NOMO-1 treated with dmso at 0.1 percent for 144 hours (cell line): Measurements from ENCODE around the gene PTGDR2.

Experiments
- DNase-seq: peaks from one replicate; lab custom pipeline; 2025; ENCODE audit not compliant: unreplicated experiment; lab: John Stamatoyannopoulos, UW

PTGDR2 gene

GRCh38 chr11:60855726-60856633 is at the start of gene PTGDR2:
Gene PTGDR2 (minus strand): TSS chr11:60855950. CDS start chr11:60853722, 2,228 bp downstream.
- no peak for DNase-seq

DNA sequence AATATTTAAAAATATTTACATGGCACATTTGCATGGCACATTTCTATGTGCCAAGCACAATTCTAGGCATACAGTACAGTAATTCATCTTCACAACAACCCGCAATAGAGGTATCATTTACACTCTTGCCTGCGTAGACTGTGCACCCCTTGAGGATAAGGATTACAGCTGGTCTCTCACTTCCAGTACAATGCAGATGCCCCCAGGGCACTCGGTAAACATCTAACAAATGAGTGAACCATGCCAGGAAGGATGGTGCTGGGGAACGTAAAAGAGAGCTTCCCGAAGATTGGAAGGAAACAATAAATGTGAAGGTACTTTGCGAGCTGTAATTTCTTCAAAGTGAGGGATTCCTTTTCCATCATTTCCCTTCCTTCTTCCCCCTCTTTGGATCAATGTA is 49.3 kb upstream of the PTGDR2 start:
- DNase-seq: no peak

DNA sequence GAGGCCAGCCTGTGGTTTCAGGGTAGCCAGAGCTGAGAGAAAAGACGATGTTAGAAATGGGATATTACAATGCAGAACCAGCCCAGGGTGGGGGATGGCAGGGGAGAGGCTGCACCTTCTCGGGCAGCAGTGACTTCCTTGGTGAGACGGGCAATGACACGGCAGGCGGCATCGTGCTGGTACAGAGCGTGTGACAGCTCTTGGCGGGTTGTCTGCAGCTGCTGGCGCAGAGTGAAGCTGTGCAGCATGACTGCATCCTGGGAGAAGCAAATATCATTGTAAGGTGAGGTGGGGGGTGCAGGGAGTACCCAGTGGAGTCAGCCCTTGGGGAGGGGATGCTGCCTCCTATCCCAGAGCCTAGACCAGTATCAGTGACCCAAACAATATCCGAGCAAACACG is 46.9 kb upstream of the PTGDR2 start:
- DNase-seq: no peak

DNA sequence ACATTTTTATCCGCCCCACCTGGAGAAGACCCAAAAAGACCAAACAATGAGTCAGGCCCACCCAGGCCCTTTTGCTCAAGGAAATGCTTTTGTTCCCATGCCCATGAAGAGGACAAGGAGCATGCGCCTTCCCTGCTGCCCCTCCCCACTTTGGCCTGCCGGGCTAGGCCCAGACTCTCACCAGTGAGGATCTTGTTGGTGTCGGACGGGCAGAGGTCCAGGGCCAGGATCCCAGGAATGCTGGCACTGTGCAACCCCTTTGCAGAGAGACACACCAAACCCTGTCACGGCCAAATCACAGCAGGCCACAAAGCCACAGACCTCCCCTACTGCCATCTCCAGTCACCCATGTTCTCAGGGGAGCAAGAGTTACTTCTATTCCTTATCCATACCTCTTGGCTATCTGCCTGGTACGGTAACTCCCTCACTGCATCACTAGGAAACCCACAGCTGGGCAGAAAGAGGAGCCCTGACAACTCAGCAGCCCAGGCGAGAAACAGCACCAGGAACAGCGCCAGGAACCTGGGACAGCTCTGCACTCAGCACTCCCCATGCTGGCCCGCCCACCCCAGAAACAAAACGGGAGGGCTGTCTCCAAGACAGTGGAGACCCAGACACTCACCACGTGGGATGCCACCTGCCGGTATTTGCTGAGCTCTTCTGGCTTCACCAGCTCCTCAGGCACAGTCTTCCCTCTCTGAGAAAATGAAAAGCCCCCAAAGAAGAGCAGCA is 45.1 kb upstream of the PTGDR2 start:
- no peak for DNase-seq

- DNase-seq: no peak
These were observed 44.2 kb upstream of the PTGDR2 start for GRCh38 chr11:60899977-60900376.

DNA sequence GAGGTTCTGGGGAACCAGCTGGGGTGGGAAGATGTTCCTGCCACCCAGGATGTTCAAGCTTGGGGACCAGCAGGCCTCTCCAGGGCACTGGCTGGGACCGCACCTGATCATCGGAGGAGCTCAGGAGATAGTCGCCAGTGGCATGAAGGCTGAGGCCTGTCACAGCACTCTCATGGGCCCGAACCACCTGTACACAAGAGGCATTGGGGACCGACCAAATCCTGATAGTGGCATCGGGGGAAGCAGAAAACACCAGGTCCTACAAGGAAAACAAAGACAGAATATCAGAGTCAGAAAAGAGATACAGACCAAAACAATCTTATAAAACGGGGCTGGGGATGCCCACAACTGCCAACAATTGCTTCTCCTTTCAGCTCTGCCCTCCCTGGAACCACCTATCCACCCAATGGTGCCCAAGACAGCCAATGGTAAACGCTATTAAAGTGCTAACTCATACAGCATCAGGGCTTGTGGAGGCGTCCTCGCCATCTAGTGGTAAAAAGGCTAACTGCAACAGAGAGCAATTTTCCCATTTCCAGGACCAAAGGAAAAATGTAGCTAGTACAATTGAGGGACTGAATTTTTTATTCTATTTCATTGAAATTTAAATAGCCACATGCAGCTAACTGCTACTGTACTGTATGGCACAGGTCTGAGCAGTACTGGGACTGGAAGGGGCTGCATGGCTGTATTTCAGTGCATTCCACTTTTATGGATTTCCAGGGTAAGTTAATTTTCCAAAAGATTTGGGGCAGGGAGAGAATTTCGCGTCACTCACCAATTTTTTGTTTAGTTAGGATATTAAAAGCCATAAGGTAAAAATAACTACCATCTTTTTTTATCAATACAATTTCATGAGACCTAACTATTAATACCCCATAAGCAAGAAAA is 43.5 kb upstream of the PTGDR2 start:
- no peak for DNase-seq

GRCh38 chr11:60897496-60897895 is 41.7 kb upstream of the PTGDR2 start:
- DNase-seq: no peak

- no peak for DNase-seq
These were observed 39.9 kb upstream of the PTGDR2 start for GRCh38 chr11:60895687-60896086.

DNA sequence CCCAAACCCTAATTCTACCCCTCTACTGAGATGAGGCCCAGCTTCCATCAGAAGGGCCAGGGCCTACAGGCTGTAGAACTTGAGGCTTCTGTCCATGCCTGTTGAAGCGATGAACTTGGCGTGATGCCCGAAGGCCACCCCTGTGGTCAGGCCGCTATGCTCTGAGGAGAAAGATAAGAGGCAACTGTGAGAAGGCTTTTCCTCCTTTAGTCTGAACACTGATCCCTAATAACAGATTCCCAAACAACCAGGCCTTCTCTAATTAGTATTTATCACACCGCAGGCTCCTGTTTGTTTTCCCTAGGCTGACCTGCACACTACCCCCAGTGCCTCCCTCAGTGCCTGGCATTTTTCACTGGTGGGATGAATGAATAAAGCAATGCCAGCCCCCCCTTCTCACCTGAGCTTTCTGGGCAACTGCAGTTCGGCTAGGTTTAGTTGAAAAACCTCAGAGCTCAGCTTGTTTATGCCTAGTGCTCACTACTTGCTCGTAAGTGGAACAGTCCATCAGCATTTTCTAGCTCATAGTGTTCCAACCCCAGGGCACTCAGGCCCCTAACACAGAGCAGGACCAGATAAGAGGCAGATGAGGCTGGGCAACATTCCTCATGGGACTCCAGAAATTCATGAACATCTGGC is 35.5 kb upstream of the PTGDR2 start:
- DNase-seq: no peak

DNA sequence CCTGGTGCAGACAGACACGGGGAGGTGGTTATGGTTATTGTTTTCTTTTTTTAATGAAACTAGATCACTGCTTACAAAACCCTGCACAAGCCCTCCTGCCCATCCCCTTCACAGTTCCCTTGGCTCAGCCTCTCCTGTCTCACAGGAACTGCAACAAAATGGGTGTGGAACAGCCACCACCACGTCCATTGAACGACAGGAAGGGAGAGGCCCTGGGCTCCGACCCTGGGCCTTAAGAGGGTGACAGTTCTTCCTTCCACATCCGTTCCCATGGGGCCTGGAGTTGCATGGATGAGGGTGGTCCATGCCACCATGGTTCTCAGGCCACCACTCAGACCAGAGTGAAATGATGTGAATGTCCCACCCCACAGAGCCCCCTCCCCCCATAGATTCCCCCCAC is 34.9 kb upstream of the PTGDR2 start:
- no peak for DNase-seq

DNA sequence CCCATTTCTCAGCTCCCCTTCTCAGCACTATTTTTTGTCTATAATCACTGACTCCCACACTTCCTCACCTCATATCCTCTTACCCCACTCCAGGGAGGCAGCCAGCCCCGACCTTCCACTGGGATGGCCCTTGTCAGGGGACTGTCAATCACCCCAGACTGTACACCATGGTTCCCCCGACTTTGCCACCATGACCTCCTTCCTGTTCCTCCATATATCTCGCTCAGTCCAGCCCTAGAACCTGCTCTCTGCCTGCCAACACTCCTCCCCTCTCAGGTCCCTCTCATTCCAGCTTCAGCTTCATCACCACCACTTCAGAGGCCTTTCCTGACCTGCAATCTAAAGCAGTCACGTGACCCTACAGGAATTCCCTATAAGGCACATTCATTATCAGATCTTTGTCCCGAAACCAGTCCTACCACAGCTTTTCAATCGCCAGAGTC is 34.1 kb upstream of the PTGDR2 start:
- DNase-seq: no peak

DNA sequence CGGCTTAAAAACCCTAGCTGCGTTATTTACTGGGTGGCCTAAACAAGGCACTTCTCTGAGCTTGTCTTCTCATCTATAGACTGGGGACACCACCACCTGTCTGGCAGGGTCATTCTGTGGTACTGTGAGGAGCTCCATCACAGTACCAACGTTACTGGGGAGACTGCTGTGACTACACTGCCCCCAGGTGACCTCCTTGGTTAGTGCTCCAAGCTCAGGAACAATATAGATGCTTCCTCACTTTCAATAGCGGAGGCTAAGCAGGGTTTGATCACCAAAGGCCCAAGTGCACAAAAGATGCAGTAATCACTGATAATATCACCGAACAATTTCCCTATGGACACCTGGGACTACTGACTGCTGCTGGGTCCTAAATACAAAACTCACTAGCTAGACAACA is 31.8 kb upstream of the PTGDR2 start:
- DNase-seq: no peak

DNA sequence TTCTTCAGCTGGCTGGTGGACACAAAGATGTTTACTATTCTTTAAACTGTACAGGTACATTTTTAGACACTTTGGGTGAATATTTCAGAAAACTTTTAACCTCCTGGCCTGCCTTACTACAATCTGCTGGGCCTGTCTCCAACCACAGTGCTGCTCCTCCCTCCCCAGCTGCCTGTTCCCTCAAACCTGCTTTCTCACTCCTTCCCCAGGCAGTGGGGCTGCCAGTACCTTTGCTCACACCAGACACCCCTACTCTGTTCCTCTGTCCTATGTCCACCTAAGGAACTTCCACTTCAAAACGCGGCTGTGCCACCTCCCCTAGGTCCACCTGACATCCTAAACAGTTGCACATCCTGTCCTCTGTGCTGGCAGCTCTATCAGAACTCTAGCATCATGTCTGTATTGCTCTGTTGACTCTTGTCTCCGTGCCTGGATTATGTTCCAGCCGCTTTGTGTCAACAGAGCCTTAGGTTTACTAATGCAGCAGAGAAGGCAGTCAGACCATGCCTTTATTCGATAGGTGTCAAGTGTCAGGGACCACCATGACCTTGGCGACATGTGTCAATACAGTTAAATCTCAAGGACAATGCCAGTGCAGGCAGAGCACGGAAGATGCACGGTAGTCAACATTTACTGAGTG is 25.0 kb upstream of the PTGDR2 start:
- no peak for DNase-seq

DNA sequence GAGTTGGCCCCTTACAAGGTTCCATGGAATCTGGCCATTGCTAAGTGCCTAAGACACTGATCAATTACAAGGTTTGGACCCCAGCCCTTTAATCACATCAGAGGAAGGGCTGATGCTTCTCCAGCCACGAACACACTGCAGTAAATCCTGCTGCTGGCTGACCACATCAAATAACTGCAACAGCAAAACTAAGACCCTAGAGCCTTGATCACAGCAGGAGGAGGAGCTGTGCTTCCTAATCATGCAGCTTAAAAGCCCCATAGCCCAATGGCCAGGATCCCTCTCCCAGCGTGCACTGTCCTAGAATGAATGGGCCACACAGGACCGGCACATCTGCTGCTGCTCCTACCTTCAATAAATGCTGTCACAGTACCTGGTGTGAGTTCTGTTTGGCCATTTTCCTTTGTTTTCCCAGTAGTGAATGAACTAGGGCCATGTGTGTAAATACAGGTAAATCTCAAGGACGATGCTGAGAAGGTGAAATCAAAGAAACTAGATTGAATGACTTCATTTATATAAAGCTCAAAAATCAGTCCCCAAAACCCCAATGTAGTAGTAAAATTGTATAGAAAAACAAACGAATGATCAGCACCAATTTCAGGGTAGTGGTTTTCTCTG is 24.3 kb upstream of the PTGDR2 start:
- no peak for DNase-seq

GRCh38 chr11:60879104-60879503 is 23.4 kb upstream of the PTGDR2 start:
- no peak for DNase-seq

DNA sequence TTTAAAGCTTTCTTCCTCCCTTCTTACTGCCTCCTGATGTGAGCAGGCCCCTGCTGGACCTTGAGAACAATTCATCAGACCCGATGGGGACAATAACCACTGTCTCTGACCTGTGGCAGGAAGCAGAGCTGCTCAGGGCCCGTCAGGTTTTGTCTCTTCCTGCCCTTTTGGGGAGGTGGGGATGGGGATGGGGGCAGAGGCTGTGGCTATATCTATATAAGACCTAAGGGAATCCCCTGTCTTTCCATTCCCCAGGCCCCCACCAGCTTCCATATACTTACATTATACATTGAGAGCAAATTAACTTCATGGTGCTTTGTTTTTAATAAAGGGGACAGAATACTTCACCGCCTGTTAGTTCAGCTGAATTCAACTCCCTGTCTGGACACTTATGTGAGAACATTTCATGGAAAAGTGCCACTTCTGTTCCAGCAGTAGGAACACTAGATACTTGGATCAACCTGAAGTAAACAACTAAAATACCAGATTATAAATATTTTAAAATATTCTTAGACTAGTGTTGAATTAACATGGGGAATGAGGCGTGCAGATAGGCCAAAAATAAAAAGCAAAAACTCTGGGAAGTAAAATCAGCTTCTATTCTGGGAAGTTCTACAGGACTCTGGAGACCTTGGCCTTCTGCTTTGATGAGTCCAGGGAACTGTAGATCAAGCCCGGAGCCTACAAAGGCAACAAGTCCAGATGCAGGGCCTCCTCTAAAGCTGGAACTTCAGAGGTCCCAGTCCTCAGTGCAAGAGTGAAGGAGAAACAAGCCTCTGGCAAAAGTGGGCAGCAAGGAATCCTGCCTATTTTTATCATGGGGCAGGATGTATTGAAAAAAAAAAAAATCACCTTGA is 22.7 kb upstream of the PTGDR2 start:
- DNase-seq: no peak

DNA sequence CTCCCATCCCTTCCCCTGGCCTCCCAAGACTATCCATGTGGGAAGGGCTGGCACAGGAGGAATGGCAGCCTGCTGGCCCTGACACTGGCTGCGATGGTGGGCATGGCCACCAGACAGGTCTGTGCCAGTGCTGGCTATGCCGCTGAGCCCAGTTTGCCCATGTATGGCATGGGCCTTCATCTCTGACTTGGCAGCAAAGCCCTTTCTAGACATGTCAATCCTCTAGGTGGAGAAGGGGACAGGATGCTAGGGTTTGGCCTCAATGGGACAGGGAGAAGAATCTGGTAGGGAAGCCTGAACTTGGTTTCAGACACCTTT is 20.4 kb upstream of the PTGDR2 start:
- no peak for DNase-seq

DNA sequence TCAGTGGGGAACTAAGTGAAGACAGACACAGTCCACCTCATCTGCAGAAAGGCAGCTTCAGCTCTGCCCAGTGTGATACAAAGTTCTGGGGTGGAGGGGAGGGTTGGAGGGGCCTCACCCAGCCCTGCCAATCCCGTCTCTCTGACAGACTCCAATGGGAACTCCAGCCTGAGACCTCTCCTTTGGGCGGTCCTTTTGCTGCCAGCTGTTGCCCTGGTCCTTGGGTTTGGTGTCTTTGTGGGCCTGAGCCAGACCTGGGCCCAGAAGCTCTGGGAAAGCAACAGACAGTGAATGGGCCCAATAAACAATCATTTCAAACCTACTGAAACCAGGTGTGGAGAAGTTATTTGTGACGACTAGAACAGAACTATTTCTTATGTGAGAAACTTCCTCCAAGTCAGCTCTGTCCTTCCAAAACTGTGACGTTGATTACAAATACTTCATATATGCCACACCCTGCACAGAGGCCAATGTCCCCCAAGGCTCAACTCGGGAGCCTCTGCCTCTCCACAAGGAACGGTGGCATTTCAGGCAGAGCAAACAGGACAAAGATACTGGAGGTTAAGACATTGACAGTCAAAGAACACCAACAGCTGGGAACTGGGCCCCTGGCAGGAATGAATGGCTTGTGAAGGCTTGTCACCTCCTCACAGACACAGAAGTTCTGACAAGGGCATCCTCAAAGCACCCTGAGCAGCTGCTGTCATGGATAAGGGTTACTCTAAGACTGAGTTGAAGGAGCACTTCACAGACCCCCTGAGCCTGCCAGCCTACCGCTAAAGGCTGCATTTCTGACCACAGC is 19.8 kb upstream of the PTGDR2 start:
- DNase-seq: no peak
